NCI-H1694 treated with DMSO at 0.1 percent for 48 hours (cell line): ENCODE results near the gene MRGPRX1.
"Not testable (repeated sequence)": the region's sequence is repeated elsewhere in the genome, so short reads cannot be mapped to it uniquely, and the experiment has no call there.

Experiments
- DNase-seq: peaks from one replicate; lab custom pipeline; 2025; lab: John Stamatoyannopoulos, UW

The MRGPRX1 gene

GRCh38 chr11:18939314-18939713, at the start of gene MRGPRX1:
TSS of gene MRGPRX1 (minus strand) at chr11:18939414. CDS start at chr11:18934784, 4,630 bp downstream.
- no peak for DNase-seq

GRCh38 chr11:18987454-18988231, 48.4 kb upstream of the MRGPRX1 start:
- DNase-seq = no peak

- no peak for DNase-seq
Observed at GRCh38 chr11:18986744-18987143, 47.5 kb upstream of the MRGPRX1 start.

GRCh38 chr11:18981897-18982296, 42.7 kb upstream of the MRGPRX1 start:
- DNase-seq = no peak

- no peak for DNase-seq
Observed at GRCh38 chr11:18974192-18974591, 35.0 kb upstream of the MRGPRX1 start.

GRCh38 chr11:18972336-18972735, 33.1 kb upstream of the MRGPRX1 start:
- DNase-seq = no peak

GRCh38 chr11:18969720-18970119, 30.5 kb upstream of the MRGPRX1 start:
- DNase-seq = no peak

GRCh38 chr11:18958221-18958910, 19.2 kb upstream of the MRGPRX1 start:
- no peak for DNase-seq

- DNase-seq = no peak
Observed at GRCh38 chr11:18956630-18957029, 17.4 kb upstream of the MRGPRX1 start.

- no peak for DNase-seq
Observed at GRCh38 chr11:18936002-18936673, 3.1 kb downstream of the MRGPRX1 start.

- DNase-seq = no peak
Observed at GRCh38 chr11:18934195-18934814, 4.9 kb downstream of the MRGPRX1 start.

GRCh38 chr11:18927550-18928322, 11.5 kb downstream of the MRGPRX1 start:
- no peak for DNase-seq

- DNase-seq = not testable (repeated sequence)
Observed at GRCh38 chr11:18925426-18925825, 13.8 kb downstream of the MRGPRX1 start.

- no peak for DNase-seq
Observed at GRCh38 chr11:18912883-18913282, 26.3 kb downstream of the MRGPRX1 start.

GRCh38 chr11:18907391-18907790, 31.8 kb downstream of the MRGPRX1 start:
- no peak for DNase-seq

- DNase-seq = not testable (repeated sequence)
Observed at GRCh38 chr11:18900637-18901036, 38.6 kb downstream of the MRGPRX1 start.

- DNase-seq = not testable (repeated sequence)
Observed at GRCh38 chr11:18900151-18900611, 39.0 kb downstream of the MRGPRX1 start.

- DNase-seq = not testable (repeated sequence)
Observed at GRCh38 chr11:18891712-18892111, 47.5 kb downstream of the MRGPRX1 start.

- no peak for DNase-seq
Observed at GRCh38 chr11:18890615-18891014, 48.6 kb downstream of the MRGPRX1 start.
